Raji (cell line): ENCODE results near the gene CCL3.

Experiments used
- POLR2A ChIP-seq: IDR thresholded peaks from 2 replicates; pipeline ENCODE4 v1.6.1; 2011; ENCODE audit warnings: low read depth, low read length, control low read depth; ENCODE audit not compliant: insufficient read depth

The CCL3 gene

GRCh38 chr17:36089888-36090836 is at the start of gene CCL3:
CCL3 (minus strand) TSS chr17:36090143; CDS start chr17:36090058, 85 bp downstream.
- no peak for TF ChIP-seq POLR2A

- no peak for TF ChIP-seq POLR2A
Observed at GRCh38 chr17:36136439-36136838, 46.5 kb upstream of the CCL3 start.

- no peak for TF ChIP-seq POLR2A
Observed at GRCh38 chr17:36136036-36136435, 46.1 kb upstream of the CCL3 start.

- TF ChIP-seq POLR2A = no peak
Observed at GRCh38 chr17:36135465-36135864, 45.5 kb upstream of the CCL3 start.

- no peak for TF ChIP-seq POLR2A
Observed at GRCh38 chr17:36133602-36134236, 43.8 kb upstream of the CCL3 start.

- no peak for TF ChIP-seq POLR2A
Observed at GRCh38 chr17:36132421-36132831, 42.5 kb upstream of the CCL3 start.

GRCh38 chr17:36131931-36132330 is 42.0 kb upstream of the CCL3 start:
- TF ChIP-seq POLR2A = no peak

GRCh38 chr17:36131421-36131820 is 41.5 kb upstream of the CCL3 start:
- no peak for TF ChIP-seq POLR2A

GRCh38 chr17:36130346-36130745 is 40.4 kb upstream of the CCL3 start:
- TF ChIP-seq POLR2A = no peak

- no peak for TF ChIP-seq POLR2A
Observed at GRCh38 chr17:36129616-36130015, 39.7 kb upstream of the CCL3 start.

- TF ChIP-seq POLR2A = no peak
Observed at GRCh38 chr17:36128411-36128978, 38.6 kb upstream of the CCL3 start.

GRCh38 chr17:36127911-36128310 is 38.0 kb upstream of the CCL3 start:
- TF ChIP-seq POLR2A = no peak

GRCh38 chr17:36127199-36127893 is 37.4 kb upstream of the CCL3 start:
- TF ChIP-seq POLR2A = no peak

GRCh38 chr17:36124879-36125824 is 35.2 kb upstream of the CCL3 start:
- TF ChIP-seq POLR2A = no peak
